B cell (primary cell): Measurements from ENCODE around the gene CLSTN2. TPM values are rescaled to one million over a fixed set of nuclear protein-coding genes. Genes with fewer than 3 reads are reported as not detected.

ENCODE experiments used
- ATAC-seq: fragments of 200-7000 bp; cut with Tn5 transposase; one replicate; pipeline ENCODE4 v1.10.0; 2021; ENCODE audit warnings: low read depth, mild to moderate bottlenecking, moderate number of reproducible peaks, moderate library complexity
- CTCF ChIA-PET: fragments of 350-600 bp; sonication (Branson Sonifier 250); formaldehyde crosslinking; loops from one replicate; lab custom pipeline; 2021; ENCODE audit warnings: antibody characterized with exemption, inconsistent platforms; lab: Charles Lee
- POLR2A ChIA-PET: fragments of 350-600 bp; sonication (Branson Sonifier 250); formaldehyde crosslinking; loops from one replicate; lab custom pipeline; 2021; ENCODE audit warnings: antibody characterized with exemption; lab: Charles Lee
- DNase-seq: peaks from one replicate; pipeline ENCODE4 v3.0.0; 2013
- H2AFZ ChIP-seq: 2 replicates; pipeline ENCODE4 v1.6.1; 2012; ENCODE audit warnings: mild to moderate bottlenecking, low read depth, low read length; ENCODE audit not compliant: insufficient read depth, poor library complexity, severe bottlenecking
- H3K27ac ChIP-seq, 2 donors: 1 replicate in 1 of 2; 2 replicates in 1 of 2; pipeline ENCODE4 v1.5.1; 2012 to 2013; ENCODE audit warnings: low read length in 2 of 2, mild to moderate bottlenecking in 2 of 2, moderate library complexity in 1 of 2
- H3K27me3 ChIP-seq, 4 experiments: fragments of 200-600 bp in 1 of 4; sonication (generic) in 1 of 4; replicated peaks in 1 of 4; 1 replicate in 2 of 4; 2 replicates in 2 of 4; pipeline versions ENCODE4 v1.6.1 to v1.7.0; 2013 to 2016; ENCODE audit warnings: low read length in 3 of 4, mild to moderate bottlenecking in 2 of 4, mixed read lengths in 1 of 4, moderate library complexity in 1 of 4; ENCODE audit not compliant: insufficient read depth in 4 of 4, control insufficient read depth in 3 of 4; ENCODE audit errors: control extremely low read depth in 1 of 4
- H3K36me3 ChIP-seq, 2 experiments: replicated peaks in 1 of 2; 1 replicate in 1 of 2; 2 replicates in 1 of 2; pipeline versions ENCODE4 v1.6.1 to v1.7.1; 2013; ENCODE audit warnings: low read length in 1 of 2; ENCODE audit not compliant: insufficient read depth in 2 of 2, control insufficient read depth in 1 of 2; ENCODE audit errors: control extremely low read depth in 1 of 2, extremely low read depth in 1 of 2
- H3K4me1 ChIP-seq, 2 donors: fragments of 200-600 bp in 1 of 2; sonication (generic) in 1 of 2; 1 replicate in 1 of 2; 2 replicates in 1 of 2; pipeline versions ENCODE4 v1.5.1 to v1.6.1; 2013 to 2017; ENCODE audit warnings: low read length in 2 of 2; ENCODE audit not compliant: control insufficient read depth in 2 of 2, insufficient read depth in 2 of 2
- H3K4me2 ChIP-seq: replicated peaks from 2 replicates; pipeline ENCODE3; 2012; ENCODE audit warnings: mild to moderate bottlenecking, low read depth, low read length; ENCODE audit not compliant: poor library complexity, severe bottlenecking
- H3K4me3 ChIP-seq, 5 experiments: fragments of 200-600 bp in 1 of 5; sonication (generic) in 1 of 5; 1 replicate in 3 of 5; 2 replicates in 2 of 5; pipeline versions ENCODE4 v1.5.1 to v1.7.0; 2011 to 2016; ENCODE audit warnings: low read length in 4 of 5, mild to moderate bottlenecking in 4 of 5, low read depth in 2 of 5, control low read depth in 1 of 5, moderate library complexity in 1 of 5; ENCODE audit not compliant: insufficient read depth in 1 of 5; ENCODE audit errors: control extremely low read depth in 1 of 5, extremely low read depth in 1 of 5
- H3K79me2 ChIP-seq: fragments of 200-600 bp; sonication (generic); one replicate; pipeline ENCODE4 v1.6.0; 2016; ENCODE audit warnings: low read length; ENCODE audit not compliant: control insufficient read depth, insufficient read depth
- H3K9ac ChIP-seq: fragments of 200-600 bp; sonication (generic); 2 replicates; pipeline ENCODE4 v1.6.1; 2017; ENCODE audit warnings: mild to moderate bottlenecking, low read length, moderate library complexity
- H3K9me3 ChIP-seq, 3 donors: one replicate each; pipeline versions ENCODE4 v1.6.1 to v1.7.1; 2013; ENCODE audit warnings: low read length in 2 of 3; ENCODE audit not compliant: control insufficient read depth in 2 of 3, insufficient read depth in 1 of 3; ENCODE audit errors: control extremely low read depth in 1 of 3
- H4K20me1 ChIP-seq: 2 replicates; pipeline ENCODE4 v1.6.0; 2012; ENCODE audit warnings: mild to moderate bottlenecking, low read length; ENCODE audit not compliant: insufficient read depth, control insufficient read depth, poor library complexity, severe bottlenecking
- H3K27ac Mint-ChIP-seq: one replicate; pipeline ENCODE4 v1.8.0; 2021; ENCODE audit warnings: mixed read lengths
- H3K27me3 Mint-ChIP-seq: one replicate; pipeline ENCODE4 v1.8.0; 2021; ENCODE audit warnings: mixed read lengths
- H3K4me1 Mint-ChIP-seq: one replicate; pipeline ENCODE4 v1.8.0; 2021; ENCODE audit warnings: mixed read lengths
- H3K4me3 Mint-ChIP-seq: one replicate; pipeline ENCODE4 v1.8.0; 2021; ENCODE audit warnings: mixed read lengths
- H3K9me3 Mint-ChIP-seq: one replicate; pipeline ENCODE4 v1.8.0; 2022; ENCODE audit warnings: mixed read lengths; ENCODE audit not compliant: insufficient read depth
- CTCF ChIP-seq: fragments of 200-600 bp; IDR thresholded peaks from one replicate; pipeline ENCODE4 v1.8.0; 2022; ENCODE audit warnings: antibody characterized with exemption, mild to moderate bottlenecking
- EZH2 ChIP-seq: IDR thresholded peaks from 2 replicates; pipeline ENCODE4 v1.6.1; 2012; ENCODE audit warnings: borderline replicate concordance, low read depth, mild to moderate bottlenecking, moderate library complexity, low read length; ENCODE audit not compliant: insufficient read depth, poor library complexity, severe bottlenecking
- WGBS: methylation state at CpG from one replicate; pipeline ENCODE4 v1.1.5; 2013; ENCODE audit warnings: missing lambda C conversion rate; ENCODE audit not compliant: insufficient coverage; 5-methylcytosine and 5-hydroxymethylcytosine counted together
- intact Hi-C: fragments of 100-400 bp; cut with micrococcal nuclease; formaldehyde crosslinking; loops from one replicate; pipeline ENCODE4 v1.10.0; 2022
- polyA plus RNA-seq: library from polyadenylated mRNA; depleted of rRNA; stranded (reverse); fragments of >200 nt; gene quantifications from 2 replicates; pipeline ENCODE4 v1.2.3, GENCODE V29; 2012
- total RNA-seq, 2 donors: library from RNA; stranded (reverse); fragments of 120-200 nt in 1 of 2; gene quantifications; 1 replicate in 1 of 2; 2 replicates in 1 of 2; pipeline versions ENCODE4 v1.2.3 to v1.2.4, GENCODE V29; 2013 to 2022

CLSTN2 gene
- total and polyA plus RNA-seq, 2 donors (not counting 1 experiment from before 2014, with no cell fraction given): not detected

GRCh38 chr3:140455521-140456214 lies 520.7 kb downstream of the CLSTN2 start:
- Mint-ChIP-seq H3K9me3 (no peaks in the 10 kb centered on the region), H3K27me3 (no peaks in the 10 kb centered on the region), H3K4me1 (no peaks in the 10 kb centered on the region), H3K4me3 (no peak overlapping the region), H3K27ac (no peak overlapping the region)
- no peak overlapping the region for H3K4me3 ChIP-seq
- H3K9ac ChIP-seq: no peak overlapping the region
- H4K20me1 ChIP-seq: no peaks in the 10 kb centered on the region
- H3K9me3 ChIP-seq: no peaks in the 10 kb centered on the region
- ChIA-PET CTCF (no interaction called here), POLR2A (no interaction called here)
- H3K4me1 ChIP-seq: no peaks in the 10 kb centered on the region
- no peak overlapping the region for H3K4me2 ChIP-seq
- no peak for TF ChIP-seq CTCF
- H3K79me2 ChIP-seq: no peaks in the 10 kb centered on the region
- H2AFZ ChIP-seq: no peak overlapping the region
- H3K27ac ChIP-seq: no peak overlapping the region
- 39% methylated on average over 2 of the region's 5 CpGs for WGBS
- DNase-seq (no peak), ATAC-seq (no peak)
- intact Hi-C loops: no loop called here
- H3K36me3 ChIP-seq: no peaks in the 10 kb centered on the region
- no peaks in the 10 kb centered on the region for H3K27me3 ChIP-seq

- no peak overlapping the region for H2AFZ ChIP-seq
Measured at GRCh38 chr3:140456974-140457373, 522.0 kb downstream of the CLSTN2 start.

More at GRCh38 chr3:140456974-140457373, 522.0 kb downstream of the CLSTN2 start:
- Histone ChIP-seq H3K4me3 (no peak overlapping the region), H3K36me3 (no peaks in the 10 kb centered on the region), H3K4me2 (no peak overlapping the region), H3K27me3 (no peaks in the 10 kb centered on the region), H3K27ac (no peak overlapping the region), H3K79me2 (no peaks in the 10 kb centered on the region), H3K9ac (no peak overlapping the region), H4K20me1 (no peaks in the 10 kb centered on the region), H3K4me1 (no peaks in the 10 kb centered on the region), H3K9me3 (no peaks in the 10 kb centered on the region)
- Mint-ChIP-seq H3K9me3 (no peaks in the 10 kb centered on the region), H3K4me3 (no peak overlapping the region), H3K27me3 (no peaks in the 10 kb centered on the region), H3K4me1 (no peaks in the 10 kb centered on the region), H3K27ac (no peak overlapping the region)
- TF ChIP-seq CTCF (no peak), EZH2 (no peak)
- ATAC-seq: no peak
- CTCF ChIA-PET: no interaction called here
- 86% methylated on average over 2 of the region's 3 CpGs for WGBS
- intact Hi-C loops: no loop called here
- POLR2A ChIA-PET: no interaction called here
- no peak for DNase-seq
